ENCODE results near the gene GABBR1.
A peak's percentile ranks its signal among the peaks of the same experiment; 100 is the strongest.

- TF ChIP-seq CTCF (conservative IDR thresholded peaks at IDR 0.05 in 1 of 2, IDR thresholded peaks at IDR 0.05 in 1 of 2; ENCODE audit: extremely low read depth in 1 of 2, insufficient read depth in 1 of 2, low read depth in 1 of 2, low read length in 2 of 2) (peak; percentile 50 to 67), EZH2 (IDR thresholded peaks at IDR 0.05; ENCODE audit: borderline replicate concordance, low read length) (no peak)
Observed at GRCh38 chr6:29653452-29654038, 20.6 kb upstream of the GABBR1 start.

All from mammary epithelial cell (primary cell).